Colonic mucosa (tissue), 4 donors: ENCODE measurements around the gene FBXO21. TPM values are rescaled to one million over a fixed set of nuclear protein-coding genes. Genes with fewer than 3 reads are reported as not detected.
"Not testable (repeated sequence)": the region's sequence is repeated elsewhere in the genome, so short reads cannot be mapped to it uniquely, and the experiment has no call there.

ENCODE experiments used
- DNase-seq: peaks from one replicate; pipeline ENCODE4 v3.0.0-alpha.2; 2020
- H3K27ac ChIP-seq: fragments of 200-600 bp; one replicate; pipeline ENCODE4 v1.8.0; 2021
- H3K27me3 ChIP-seq: fragments of 200-600 bp; one replicate; pipeline ENCODE4 v1.8.0; 2021
- H3K36me3 ChIP-seq: fragments of 200-600 bp; one replicate; pipeline ENCODE4 v1.8.0; 2021
- H3K4me1 ChIP-seq: fragments of 200-600 bp; one replicate; pipeline ENCODE4 v1.8.0; 2021; ENCODE audit warnings: mild to moderate bottlenecking
- H3K4me3 ChIP-seq: fragments of 200-600 bp; one replicate; pipeline ENCODE4 v1.8.0; 2021
- H3K9ac ChIP-seq, 2 donors: one replicate each; pipeline ENCODE4 v1.7.0; 2013; ENCODE audit warnings: control low read depth in 2 of 2, low read depth in 2 of 2, low read length in 2 of 2
- H3K9me3 ChIP-seq: fragments of 200-600 bp; one replicate; pipeline ENCODE4 v1.8.0; 2021
- intact Hi-C: fragments of 100-400 bp; cut with DNase I; formaldehyde crosslinking; loops from one replicate; pipeline ENCODE4 v1.14.1; 2022
- total RNA-seq, 2 donors: library from RNA; stranded (reverse); fragmentation: NEBNext Ultra II Directional in 1 of 2; extraction: Animal tissue kit (Norgen Biotek cat#: 25700) in 1 of 2; gene quantifications; one replicate each; pipeline ENCODE4 v1.2.1, GENCODE V29; 2021
- TF ChIP-seq, protein P1 (sequence below): fragments of 200-600 bp; IDR thresholded peaks from one replicate; pipeline ENCODE4 v1.8.0; 2022; ENCODE audit warnings: antibody characterized with exemption, mild to moderate bottlenecking
- donor health status: healthy.
- donor health status: DM: no; HTN: no; CAD: no.
- donor health status: DM: no; HTN: no; CAD: no.

The FBXO21 gene
- total RNA-seq, 2 donors from 2014 or later, result 34.5 to 34.7 TPM

GRCh38 chr12:117097159-117097558 is 93.1 kb downstream of the FBXO21 start:
- H3K27me3 ChIP-seq, result peaks cover 31% of the 10 kb centered on the region

DNA sequence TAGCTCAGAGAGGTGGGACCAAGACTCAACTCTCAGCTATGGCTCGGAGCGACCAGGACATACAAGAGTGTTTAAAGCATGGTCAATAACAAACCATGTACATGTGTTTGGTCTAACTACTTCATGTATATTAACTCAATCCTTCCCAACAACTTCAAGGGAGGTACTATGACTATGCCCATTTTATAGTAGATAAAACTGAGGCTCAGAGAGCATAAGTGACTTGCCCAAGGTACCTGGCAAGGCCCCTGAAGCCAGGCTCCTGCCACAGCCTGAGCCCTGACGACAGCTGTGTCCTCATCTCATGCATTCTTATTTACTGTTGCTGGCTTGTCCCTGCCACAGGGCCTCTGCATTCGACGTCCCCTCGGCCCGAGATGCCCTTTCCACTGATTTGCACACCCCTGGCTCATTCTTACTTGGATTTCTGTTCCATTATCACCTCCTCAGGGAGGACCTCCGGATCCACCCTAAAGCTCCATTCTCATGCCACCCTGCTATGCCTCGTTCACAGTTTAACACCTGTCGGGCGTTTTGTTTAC is 93.7 kb downstream of the FBXO21 start:
- no peak for DNase-seq
- Histone ChIP-seq H3K4me3 (no peak overlapping the region), H3K9me3 (no peaks in the 10 kb centered on the region), H3K9ac (no peak overlapping the region), H3K4me1 (peaks cover 3% of the 10 kb centered on the region), H3K27ac (no peak overlapping the region), H3K36me3 (no peaks in the 10 kb centered on the region), H3K27me3 (peaks cover 31% of the 10 kb centered on the region)
- TF ChIP-seq, protein P1, sequence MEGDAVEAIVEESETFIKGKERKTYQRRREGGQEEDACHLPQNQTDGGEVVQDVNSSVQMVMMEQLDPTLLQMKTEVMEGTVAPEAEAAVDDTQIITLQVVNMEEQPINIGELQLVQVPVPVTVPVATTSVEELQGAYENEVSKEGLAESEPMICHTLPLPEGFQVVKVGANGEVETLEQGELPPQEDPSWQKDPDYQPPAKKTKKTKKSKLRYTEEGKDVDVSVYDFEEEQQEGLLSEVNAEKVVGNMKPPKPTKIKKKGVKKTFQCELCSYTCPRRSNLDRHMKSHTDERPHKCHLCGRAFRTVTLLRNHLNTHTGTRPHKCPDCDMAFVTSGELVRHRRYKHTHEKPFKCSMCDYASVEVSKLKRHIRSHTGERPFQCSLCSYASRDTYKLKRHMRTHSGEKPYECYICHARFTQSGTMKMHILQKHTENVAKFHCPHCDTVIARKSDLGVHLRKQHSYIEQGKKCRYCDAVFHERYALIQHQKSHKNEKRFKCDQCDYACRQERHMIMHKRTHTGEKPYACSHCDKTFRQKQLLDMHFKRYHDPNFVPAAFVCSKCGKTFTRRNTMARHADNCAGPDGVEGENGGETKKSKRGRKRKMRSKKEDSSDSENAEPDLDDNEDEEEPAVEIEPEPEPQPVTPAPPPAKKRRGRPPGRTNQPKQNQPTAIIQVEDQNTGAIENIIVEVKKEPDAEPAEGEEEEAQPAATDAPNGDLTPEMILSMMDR, result no peak
- intact Hi-C loops, result no loop called here

More at GRCh38 chr12:117097159-117097558, 93.1 kb downstream of the FBXO21 start:
- no peak overlapping the region for H3K27ac ChIP-seq
- no peak for DNase-seq
- no peaks in the 10 kb centered on the region for H3K36me3 ChIP-seq
- no peak overlapping the region for H3K4me3 ChIP-seq
- H3K4me1 ChIP-seq, result peaks cover 3% of the 10 kb centered on the region
- H3K9ac ChIP-seq, result no peak overlapping the region
- no peaks in the 10 kb centered on the region for H3K9me3 ChIP-seq
- TF ChIP-seq, protein P1, result no peak
- intact Hi-C loops, result no loop called here

- H3K36me3 ChIP-seq, H3K9me3 ChIP-seq, H3K9ac ChIP-seq, H3K27ac ChIP-seq, H3K4me1 ChIP-seq, H3K4me3 ChIP-seq, DNase-seq, intact Hi-C loops: not testable (repeated sequence)
- peaks cover 26% of the 10 kb centered on the region for H3K27me3 ChIP-seq
These were observed 95.1 kb downstream of the FBXO21 start for GRCh38 chr12:117095191-117095590.

GRCh38 chr12:117093918-117094630 is 96.2 kb downstream of the FBXO21 start:
- DNase-seq, result no peak
- intact Hi-C loops, result no loop called here
- TF ChIP-seq, protein P1, result no peak
- Histone ChIP-seq H3K4me1 (peaks cover 3% of the 10 kb centered on the region), H3K36me3 (no peaks in the 10 kb centered on the region), H3K4me3 (no peak overlapping the region), H3K9ac (no peak overlapping the region), H3K27me3 (peaks cover 15% of the 10 kb centered on the region), H3K27ac (no peak overlapping the region), H3K9me3 (no peaks in the 10 kb centered on the region)

DNA sequence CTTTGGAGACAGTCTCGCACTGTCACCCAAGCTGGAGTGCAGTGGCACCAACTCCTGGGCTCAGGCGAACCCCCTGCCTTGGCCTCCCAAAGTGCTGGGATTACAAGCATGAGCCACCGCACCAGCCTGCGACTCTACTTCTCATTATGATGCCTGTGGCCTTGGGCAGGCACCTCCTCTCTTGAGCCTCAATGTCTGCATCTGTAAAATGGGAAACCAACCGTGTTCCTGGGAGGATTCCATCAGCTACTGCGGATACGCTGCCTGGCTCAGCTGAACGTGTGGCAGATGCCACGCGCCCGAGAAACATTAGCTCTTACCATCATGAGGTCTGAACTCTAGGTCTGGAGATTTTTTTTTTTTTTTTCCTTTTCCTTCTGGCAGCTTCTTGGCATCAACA is 96.8 kb downstream of the FBXO21 start:
- no peak overlapping the region for H3K27ac ChIP-seq
- intact Hi-C loops, result no loop called here
- TF ChIP-seq, protein P1, result no peak
- H3K4me1 ChIP-seq, result peaks cover 1% of the 10 kb centered on the region
- H3K27me3 ChIP-seq, result peaks cover 9% of the 10 kb centered on the region
- DNase-seq, result no peak
- H3K9me3 ChIP-seq, result no peaks in the 10 kb centered on the region
- H3K9ac ChIP-seq, result no peak overlapping the region
- no peak overlapping the region for H3K4me3 ChIP-seq
- H3K36me3 ChIP-seq, result no peaks in the 10 kb centered on the region

DNA sequence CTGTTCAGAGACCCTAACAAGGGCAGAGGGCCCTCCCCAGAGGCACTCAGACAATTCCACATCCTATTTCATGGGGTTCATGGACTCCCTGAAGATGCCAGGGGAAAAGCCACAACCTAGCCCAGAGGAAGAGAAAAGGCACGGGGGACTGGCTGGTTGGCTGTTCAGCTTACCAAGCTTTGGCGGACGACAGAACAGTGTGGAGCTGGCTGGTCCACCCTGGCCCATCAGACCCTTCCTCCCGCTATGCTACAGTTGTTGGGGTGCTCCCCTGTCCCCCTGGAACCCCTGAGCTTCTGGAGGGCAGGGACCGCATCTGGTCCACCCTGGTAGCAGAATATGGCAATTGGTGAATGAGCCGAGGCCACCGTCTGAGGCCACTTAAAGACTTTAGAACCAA is 97.4 kb downstream of the FBXO21 start:
- H3K36me3 ChIP-seq, result no peaks in the 10 kb centered on the region
- no peaks in the 10 kb centered on the region for H3K4me1 ChIP-seq
- no peak overlapping the region for H3K9ac ChIP-seq
- TF ChIP-seq, protein P1, result no peak
- no peak overlapping the region for H3K4me3 ChIP-seq
- H3K27me3 ChIP-seq, result peaks cover 3% of the 10 kb centered on the region
- no peaks in the 10 kb centered on the region for H3K9me3 ChIP-seq
- intact Hi-C loops, result no loop called here
- no peak for DNase-seq
- H3K27ac ChIP-seq, result no peak overlapping the region
